RWPE2 (cell line): Measurements from ENCODE around the gene C2orf74.
A peak's percentile ranks its signal among the peaks of the same experiment; 100 is the strongest.

Experiments
- ATAC-seq: fragments of 200-7000 bp; cut with Tn5 transposase; 3 replicates; pipeline ENCODE4 v1.9.1; 2021; ENCODE audit warnings: low read depth
- DNase-seq: peaks from one replicate; pipeline ENCODE4 v3.0.0-alpha.2; 2020; ENCODE audit warnings: low spot score
- H3K27ac ChIP-seq: fragments of 450-650 bp; 2 replicates; pipeline ENCODE4 v1.5.1; 2017; ENCODE audit warnings: mild to moderate bottlenecking; ENCODE audit not compliant: poor library complexity, severe bottlenecking
- H3K27me3 ChIP-seq: fragments of 250-450 bp; sonication (Bioruptor Pico); 2 replicates; pipeline ENCODE4 v1.5.1; 2021; ENCODE audit warnings: mild to moderate bottlenecking, moderate library complexity; ENCODE audit not compliant: insufficient read depth, poor library complexity, severe bottlenecking
- H3K36me3 ChIP-seq: fragments of 250-450 bp; sonication (Bioruptor Pico); 2 replicates; pipeline ENCODE4 v1.5.1; 2020; ENCODE audit warnings: low read depth, mild to moderate bottlenecking, moderate library complexity
- H3K4me1 ChIP-seq: fragments of 250-450 bp; sonication (Bioruptor Pico); 2 replicates; pipeline ENCODE4 v1.5.1; 2021; ENCODE audit warnings: mild to moderate bottlenecking, moderate library complexity; ENCODE audit not compliant: insufficient read depth, poor library complexity, severe bottlenecking
- H3K4me3 ChIP-seq: fragments of 250-450 bp; sonication (Bioruptor Pico); 2 replicates; pipeline ENCODE4 v1.5.1; 2021; ENCODE audit warnings: mild to moderate bottlenecking, moderate library complexity; ENCODE audit not compliant: severe bottlenecking
- H3K9me3 ChIP-seq: fragments of 250-450 bp; sonication (Bioruptor Pico); 2 replicates; pipeline ENCODE4 v1.5.1; 2021; ENCODE audit warnings: mild to moderate bottlenecking, moderate library complexity; ENCODE audit not compliant: severe bottlenecking
- TF ChIP-seq, protein P1 (sequence below): fragments of 450-650 bp; IDR thresholded peaks from one replicate; pipeline ENCODE4 v1.5.1; 2017; ENCODE audit warnings: mild to moderate bottlenecking, moderate library complexity; ENCODE audit not compliant: poor library complexity, severe bottlenecking

The C2orf74 gene

GRCh38 chr2:61177727-61178549, 15.9 kb downstream of the C2orf74 start:
- peak overlapping the region; percentile 50 for H3K4me3 ChIP-seq
- H3K4me1 ChIP-seq, result peaks cover 26% of the 10 kb centered on the region
- peaks cover 42% of the 10 kb centered on the region for H3K36me3 ChIP-seq
- DNase-seq (no peak), ATAC-seq (peak; percentile 19)
- TF ChIP-seq, protein P1, sequence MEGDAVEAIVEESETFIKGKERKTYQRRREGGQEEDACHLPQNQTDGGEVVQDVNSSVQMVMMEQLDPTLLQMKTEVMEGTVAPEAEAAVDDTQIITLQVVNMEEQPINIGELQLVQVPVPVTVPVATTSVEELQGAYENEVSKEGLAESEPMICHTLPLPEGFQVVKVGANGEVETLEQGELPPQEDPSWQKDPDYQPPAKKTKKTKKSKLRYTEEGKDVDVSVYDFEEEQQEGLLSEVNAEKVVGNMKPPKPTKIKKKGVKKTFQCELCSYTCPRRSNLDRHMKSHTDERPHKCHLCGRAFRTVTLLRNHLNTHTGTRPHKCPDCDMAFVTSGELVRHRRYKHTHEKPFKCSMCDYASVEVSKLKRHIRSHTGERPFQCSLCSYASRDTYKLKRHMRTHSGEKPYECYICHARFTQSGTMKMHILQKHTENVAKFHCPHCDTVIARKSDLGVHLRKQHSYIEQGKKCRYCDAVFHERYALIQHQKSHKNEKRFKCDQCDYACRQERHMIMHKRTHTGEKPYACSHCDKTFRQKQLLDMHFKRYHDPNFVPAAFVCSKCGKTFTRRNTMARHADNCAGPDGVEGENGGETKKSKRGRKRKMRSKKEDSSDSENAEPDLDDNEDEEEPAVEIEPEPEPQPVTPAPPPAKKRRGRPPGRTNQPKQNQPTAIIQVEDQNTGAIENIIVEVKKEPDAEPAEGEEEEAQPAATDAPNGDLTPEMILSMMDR, result no peak
- H3K9me3 ChIP-seq, result no peaks in the 10 kb centered on the region
- peak overlapping the region; percentile 71 for H3K27ac ChIP-seq
- H3K27me3 ChIP-seq, result no peaks in the 10 kb centered on the region

- no peak for ATAC-seq
- DNase-seq, result no peak
- Histone ChIP-seq H3K27ac (peak overlapping the region; percentile 71), H3K27me3 (no peaks in the 10 kb centered on the region), H3K4me3 (peak overlapping the region; percentile 50), H3K36me3 (peaks cover 51% of the 10 kb centered on the region), H3K9me3 (no peaks in the 10 kb centered on the region), H3K4me1 (peaks cover 26% of the 10 kb centered on the region)
- TF ChIP-seq, protein P1, result no peak
Observed at GRCh38 chr2:61178603-61179545, 16.9 kb downstream of the C2orf74 start.

- ATAC-seq, result no peak; the same call in 2 of the 3 replicates
- no peak for DNase-seq
- no peak overlapping the region for H3K4me3 ChIP-seq
Observed at GRCh38 chr2:61179701-61180639, 18.0 kb downstream of the C2orf74 start.

DNA sequence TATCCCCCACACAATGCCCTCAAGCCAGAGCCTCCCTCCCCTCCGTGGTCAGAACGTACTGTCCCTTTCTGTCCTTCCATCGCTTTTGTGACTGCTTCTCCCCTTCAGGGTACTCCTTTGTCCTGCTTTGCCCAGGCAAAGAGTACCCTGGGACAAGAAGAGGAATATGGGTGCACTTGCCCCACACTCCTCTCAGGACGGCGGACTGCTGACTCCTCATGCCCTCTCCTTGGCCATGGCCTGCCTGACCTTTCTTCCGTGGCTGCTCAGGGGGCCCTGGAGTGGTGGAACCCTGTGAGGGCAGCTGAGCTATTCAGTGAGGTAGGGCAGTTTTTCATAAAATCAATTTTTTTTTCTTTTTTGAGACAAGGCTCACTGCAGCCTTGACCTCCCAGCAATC, 18.7 kb downstream of the C2orf74 start:
- ATAC-seq (no peak), DNase-seq (no peak)
- Histone ChIP-seq H3K36me3 (peaks cover 69% of the 10 kb centered on the region), H3K4me1 (peaks cover 26% of the 10 kb centered on the region), H3K4me3 (no peak overlapping the region), H3K27me3 (no peaks in the 10 kb centered on the region), H3K9me3 (no peaks in the 10 kb centered on the region), H3K27ac (peak overlapping the region; percentile 16)
- TF ChIP-seq, protein P1, result no peak

More at GRCh38 chr2:61179701-61180639, 18.0 kb downstream of the C2orf74 start:
- Histone ChIP-seq H3K36me3 (peaks cover 62% of the 10 kb centered on the region), H3K27me3 (no peaks in the 10 kb centered on the region), H3K4me1 (peaks cover 26% of the 10 kb centered on the region), H3K9me3 (no peaks in the 10 kb centered on the region), H3K27ac (peak overlapping the region; percentile 16)
- TF ChIP-seq, protein P1, result no peak
